Measurements from ENCODE around the gene CACHD1. TPM values are rescaled to one million over a fixed set of nuclear protein-coding genes. Genes with fewer than 3 reads are reported as not detected.
"Not testable (repeated sequence)": the region's sequence is repeated elsewhere in the genome, so short reads cannot be mapped to it uniquely, and the experiment has no call there.

CACHD1 gene
- total RNA-seq, 1 experiment from 2014 or later, result not detected

- no peak overlapping the region for H3K27ac ChIP-seq (ENCODE audit: low read length)
- H3K27me3 ChIP-seq (ENCODE audit: low read length), result no peaks in the 10 kb centered on the region
- no peaks in the 10 kb centered on the region for H3K4me1 ChIP-seq (ENCODE audit: low read length)
- no peaks in the 10 kb centered on the region for H3K79me2 ChIP-seq (ENCODE audit: low read length)
- H2AFZ ChIP-seq (ENCODE audit: low read length), result no peak overlapping the region
- DNase-seq, result no peak
- H3K4me2 ChIP-seq (ENCODE audit: low read depth, low read length, poor library complexity, severe bottlenecking), result no peak overlapping the region
- H4K20me1 ChIP-seq (ENCODE audit: insufficient read depth, low read depth, low read length), result no peaks in the 10 kb centered on the region
- no peak overlapping the region for H3K4me3 ChIP-seq (ENCODE audit: low read length)
- H3K9me3 ChIP-seq (ENCODE audit: low read length), result no peaks in the 10 kb centered on the region
- H3K9ac ChIP-seq (ENCODE audit: low read length), result no peak overlapping the region
- no peaks in the 10 kb centered on the region for H3K36me3 ChIP-seq (ENCODE audit: insufficient read depth, low read length)
- no peaks in the 10 kb centered on the region for H3K9me2 ChIP-seq (replicated peaks; ENCODE audit: insufficient read depth, low read length)
Measured at GRCh38 chr1:64696879-64697278, 226.9 kb downstream of the CACHD1 start.

- Histone ChIP-seq H3K4me2 (ENCODE audit: low read depth, low read length, poor library complexity, severe bottlenecking) (no peak overlapping the region), H2AFZ (ENCODE audit: low read length) (no peak overlapping the region), H3K9me2 (replicated peaks; ENCODE audit: insufficient read depth, low read length) (no peaks in the 10 kb centered on the region), H3K4me1 (ENCODE audit: low read length) (no peaks in the 10 kb centered on the region), H4K20me1 (ENCODE audit: insufficient read depth, low read depth, low read length) (no peaks in the 10 kb centered on the region), H3K27ac (ENCODE audit: low read length) (no peak overlapping the region), H3K27me3 (ENCODE audit: low read length) (no peaks in the 10 kb centered on the region), H3K4me3 (ENCODE audit: low read length) (no peak overlapping the region), H3K79me2 (ENCODE audit: low read length) (no peaks in the 10 kb centered on the region), H3K9ac (ENCODE audit: low read length) (no peak overlapping the region), H3K36me3 (ENCODE audit: insufficient read depth, low read length) (no peaks in the 10 kb centered on the region), H3K9me3 (ENCODE audit: low read length) (no peaks in the 10 kb centered on the region)
- DNase-seq, result no peak
Measured at GRCh38 chr1:64699327-64699726, 229.4 kb downstream of the CACHD1 start.

DNA sequence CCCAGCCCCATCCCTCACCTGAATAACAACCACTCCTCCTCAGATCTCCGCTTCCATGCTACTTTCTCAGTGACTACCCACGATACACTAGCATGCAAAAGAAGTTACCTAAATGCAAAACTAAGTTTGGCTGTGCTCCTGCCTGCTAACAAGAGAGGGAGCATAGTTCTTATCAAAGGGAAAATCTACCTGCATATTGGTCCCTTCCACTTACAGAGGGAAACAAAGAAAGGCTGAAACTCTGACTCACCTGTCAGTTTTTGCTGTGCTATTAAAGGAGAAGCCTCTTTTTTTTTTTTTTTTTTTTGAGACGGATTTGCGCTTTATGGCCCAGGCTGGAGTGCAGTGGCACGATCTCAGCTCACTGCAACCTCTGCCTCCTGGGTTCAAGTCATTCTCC is 231.1 kb downstream of the CACHD1 start:
- H3K9me2 ChIP-seq (replicated peaks; ENCODE audit: insufficient read depth, low read length), result no peaks in the 10 kb centered on the region
- H3K9me3 ChIP-seq (ENCODE audit: low read length), result no peaks in the 10 kb centered on the region
- no peak for DNase-seq
- no peaks in the 10 kb centered on the region for H3K4me1 ChIP-seq (ENCODE audit: low read length)
- no peaks in the 10 kb centered on the region for H4K20me1 ChIP-seq (ENCODE audit: insufficient read depth, low read depth, low read length)
- H3K9ac ChIP-seq (ENCODE audit: low read length), result no peak overlapping the region
- H3K79me2 ChIP-seq (ENCODE audit: low read length), result no peaks in the 10 kb centered on the region
- no peak overlapping the region for H2AFZ ChIP-seq (ENCODE audit: low read length)
- no peak overlapping the region for H3K4me2 ChIP-seq (ENCODE audit: low read depth, low read length, poor library complexity, severe bottlenecking)
- H3K36me3 ChIP-seq (ENCODE audit: insufficient read depth, low read length), result no peaks in the 10 kb centered on the region
- H3K27me3 ChIP-seq (ENCODE audit: low read length), result no peaks in the 10 kb centered on the region
- no peak overlapping the region for H3K4me3 ChIP-seq (ENCODE audit: low read length)
- no peak overlapping the region for H3K27ac ChIP-seq (ENCODE audit: low read length)

- H4K20me1 ChIP-seq (ENCODE audit: insufficient read depth, low read depth, low read length), result no peaks in the 10 kb centered on the region
- no peak overlapping the region for H3K27ac ChIP-seq (ENCODE audit: low read length)
- H3K4me2 ChIP-seq (ENCODE audit: low read depth, low read length, poor library complexity, severe bottlenecking), result no peak overlapping the region
Measured at GRCh38 chr1:64701886-64702285, 232.0 kb downstream of the CACHD1 start.

GRCh38 chr1:64702670-64703069 is 232.7 kb downstream of the CACHD1 start:
- not testable (repeated sequence) for DNase-seq; H3K4me2 ChIP-seq (ENCODE audit: low read depth, low read length, poor library complexity, severe bottlenecking); H3K4me3 ChIP-seq (ENCODE audit: low read length); H3K9ac ChIP-seq (ENCODE audit: low read length); H4K20me1 ChIP-seq (ENCODE audit: insufficient read depth, low read depth, low read length); H3K79me2 ChIP-seq (ENCODE audit: low read length); H2AFZ ChIP-seq (ENCODE audit: low read length); H3K27ac ChIP-seq (ENCODE audit: low read length); H3K9me3 ChIP-seq (ENCODE audit: low read length); H3K36me3 ChIP-seq (ENCODE audit: insufficient read depth, low read length); H3K9me2 ChIP-seq (replicated peaks; ENCODE audit: insufficient read depth, low read length); H3K27me3 ChIP-seq (ENCODE audit: low read length); H3K4me1 ChIP-seq (ENCODE audit: low read length)

More at GRCh38 chr1:64701886-64702285, 232.0 kb downstream of the CACHD1 start:
- Histone ChIP-seq H3K9me2 (replicated peaks; ENCODE audit: insufficient read depth, low read length) (no peaks in the 10 kb centered on the region), H3K4me1 (ENCODE audit: low read length) (no peaks in the 10 kb centered on the region), H3K9me3 (ENCODE audit: low read length) (no peaks in the 10 kb centered on the region), H2AFZ (ENCODE audit: low read length) (no peak overlapping the region), H3K36me3 (ENCODE audit: insufficient read depth, low read length) (no peaks in the 10 kb centered on the region), H3K4me3 (ENCODE audit: low read length) (no peak overlapping the region), H3K79me2 (ENCODE audit: low read length) (no peaks in the 10 kb centered on the region), H3K9ac (ENCODE audit: low read length) (no peak overlapping the region), H3K27me3 (ENCODE audit: low read length) (no peaks in the 10 kb centered on the region)
- no peak for DNase-seq

- Histone ChIP-seq H3K27me3 (ENCODE audit: low read length) (no peaks in the 10 kb centered on the region), H3K9me3 (ENCODE audit: low read length) (no peaks in the 10 kb centered on the region), H3K4me3 (ENCODE audit: low read length) (no peak overlapping the region), H3K27ac (ENCODE audit: low read length) (no peak overlapping the region), H3K9ac (ENCODE audit: low read length) (no peak overlapping the region), H3K36me3 (ENCODE audit: insufficient read depth, low read length) (no peaks in the 10 kb centered on the region), H4K20me1 (ENCODE audit: insufficient read depth, low read depth, low read length) (no peaks in the 10 kb centered on the region), H2AFZ (ENCODE audit: low read length) (no peak overlapping the region), H3K4me1 (ENCODE audit: low read length) (no peaks in the 10 kb centered on the region), H3K9me2 (replicated peaks; ENCODE audit: insufficient read depth, low read length) (no peaks in the 10 kb centered on the region), H3K4me2 (ENCODE audit: low read depth, low read length, poor library complexity, severe bottlenecking) (no peak overlapping the region), H3K79me2 (ENCODE audit: low read length) (no peaks in the 10 kb centered on the region)
- DNase-seq, result no peak
Measured at GRCh38 chr1:64703600-64703999, 233.7 kb downstream of the CACHD1 start.

- no peaks in the 10 kb centered on the region for H3K27me3 ChIP-seq (ENCODE audit: low read length)
- no peaks in the 10 kb centered on the region for H3K36me3 ChIP-seq (ENCODE audit: insufficient read depth, low read length)
- H3K9me2 ChIP-seq (replicated peaks; ENCODE audit: insufficient read depth, low read length), result no peaks in the 10 kb centered on the region
- H3K79me2 ChIP-seq (ENCODE audit: low read length), result no peaks in the 10 kb centered on the region
- H3K9ac ChIP-seq (ENCODE audit: low read length), result no peak overlapping the region
- no peaks in the 10 kb centered on the region for H3K9me3 ChIP-seq (ENCODE audit: low read length)
- no peak for DNase-seq
- H3K4me1 ChIP-seq (ENCODE audit: low read length), result no peaks in the 10 kb centered on the region
- no peak overlapping the region for H2AFZ ChIP-seq (ENCODE audit: low read length)
- H3K4me2 ChIP-seq (ENCODE audit: low read depth, low read length, poor library complexity, severe bottlenecking), result no peak overlapping the region
- no peak overlapping the region for H3K4me3 ChIP-seq (ENCODE audit: low read length)
- H4K20me1 ChIP-seq (ENCODE audit: insufficient read depth, low read depth, low read length), result no peaks in the 10 kb centered on the region
- H3K27ac ChIP-seq (ENCODE audit: low read length), result no peak overlapping the region
Measured at GRCh38 chr1:64705591-64705990, 235.7 kb downstream of the CACHD1 start.

- no peaks in the 10 kb centered on the region for H3K4me1 ChIP-seq (ENCODE audit: low read length)
- no peak overlapping the region for H3K4me2 ChIP-seq (ENCODE audit: low read depth, low read length, poor library complexity, severe bottlenecking)
- no peaks in the 10 kb centered on the region for H3K27me3 ChIP-seq (ENCODE audit: low read length)
- no peaks in the 10 kb centered on the region for H4K20me1 ChIP-seq (ENCODE audit: insufficient read depth, low read depth, low read length)
- no peak overlapping the region for H3K4me3 ChIP-seq (ENCODE audit: low read length)
- no peak overlapping the region for H3K27ac ChIP-seq (ENCODE audit: low read length)
- H3K9me3 ChIP-seq (ENCODE audit: low read length), result no peaks in the 10 kb centered on the region
- no peaks in the 10 kb centered on the region for H3K36me3 ChIP-seq (ENCODE audit: insufficient read depth, low read length)
- no peak overlapping the region for H3K9ac ChIP-seq (ENCODE audit: low read length)
- no peaks in the 10 kb centered on the region for H3K9me2 ChIP-seq (replicated peaks; ENCODE audit: insufficient read depth, low read length)
- H2AFZ ChIP-seq (ENCODE audit: low read length), result no peak overlapping the region
- no peaks in the 10 kb centered on the region for H3K79me2 ChIP-seq (ENCODE audit: low read length)
- DNase-seq, result no peak
Measured at GRCh38 chr1:64711266-64711665, 241.3 kb downstream of the CACHD1 start.

DNA sequence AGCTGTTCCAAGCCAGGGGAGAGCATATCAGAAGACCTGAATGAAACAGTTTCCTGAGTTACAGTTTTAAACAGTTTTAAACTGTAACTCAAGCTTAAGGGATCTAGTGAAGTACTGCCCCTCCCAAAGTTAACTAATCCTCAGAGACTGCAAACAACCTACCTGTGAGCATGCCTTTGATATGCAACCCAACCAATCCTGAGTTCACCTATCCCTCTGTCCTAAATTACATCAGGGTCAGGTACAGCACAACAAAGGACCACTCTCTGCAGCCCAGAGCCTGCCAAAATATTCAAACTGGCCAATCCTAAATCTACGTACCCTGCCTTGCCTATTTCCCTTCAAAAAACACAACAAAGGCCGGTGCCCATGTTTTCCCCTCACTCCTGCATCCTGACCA is 242.1 kb downstream of the CACHD1 start:
- Histone ChIP-seq H3K79me2 (ENCODE audit: low read length) (no peaks in the 10 kb centered on the region), H4K20me1 (ENCODE audit: insufficient read depth, low read depth, low read length) (no peaks in the 10 kb centered on the region), H3K36me3 (ENCODE audit: insufficient read depth, low read length) (no peaks in the 10 kb centered on the region), H3K4me1 (ENCODE audit: low read length) (no peaks in the 10 kb centered on the region), H3K4me2 (ENCODE audit: low read depth, low read length, poor library complexity, severe bottlenecking) (no peak overlapping the region), H3K27ac (ENCODE audit: low read length) (no peak overlapping the region), H2AFZ (ENCODE audit: low read length) (no peak overlapping the region), H3K4me3 (ENCODE audit: low read length) (no peak overlapping the region), H3K27me3 (ENCODE audit: low read length) (no peaks in the 10 kb centered on the region), H3K9me2 (replicated peaks; ENCODE audit: insufficient read depth, low read length) (no peaks in the 10 kb centered on the region), H3K9ac (ENCODE audit: low read length) (no peak overlapping the region), H3K9me3 (ENCODE audit: low read length) (no peaks in the 10 kb centered on the region)
- no peak for DNase-seq

Data from Karpas-422 (cell line).